Effector CD8-positive, alpha-beta T cell (primary cell): ENCODE measurements around the gene AP1M1.
A peak's percentile ranks its signal among the peaks of the same experiment; 100 is the strongest.
"Not testable (repeated sequence)": the region's sequence is repeated elsewhere in the genome, so short reads cannot be mapped to it uniquely, and the experiment has no call there.

Source experiments
- DNase-seq: peaks from one replicate; lab custom pipeline; 2025; lab: John Stamatoyannopoulos, UW

Gene AP1M1

GRCh38 chr19:16261584-16262368, 64.1 kb downstream of the AP1M1 start:
- DNase-seq, result no peak

- DNase-seq, result no peak
These were observed 64.9 kb downstream of the AP1M1 start for GRCh38 chr19:16262618-16263017.

GRCh38 chr19:16263141-16263761, 65.5 kb downstream of the AP1M1 start:
- no peak for DNase-seq

- no peak for DNase-seq
These were observed 67.5 kb downstream of the AP1M1 start for GRCh38 chr19:16265205-16265604.

GRCh38 chr19:16265890-16266585, 68.3 kb downstream of the AP1M1 start:
- DNase-seq, result no peak

GRCh38 chr19:16266586-16266942, 68.9 kb downstream of the AP1M1 start:
- DNase-seq, result peak; percentile 25

GRCh38 chr19:16268676-16269319, 71.1 kb downstream of the AP1M1 start:
- peak; percentile 29 for DNase-seq

- DNase-seq, result no peak
These were observed 75.2 kb downstream of the AP1M1 start for GRCh38 chr19:16272945-16273344.

GRCh38 chr19:16274447-16274846, 76.7 kb downstream of the AP1M1 start:
- DNase-seq, result no peak

- DNase-seq, result no peak
These were observed 82.6 kb downstream of the AP1M1 start for GRCh38 chr19:16280306-16280705.

- no peak for DNase-seq
These were observed 84.0 kb downstream of the AP1M1 start for GRCh38 chr19:16281743-16282142.

- peak; percentile 30 for DNase-seq
These were observed 85.7 kb downstream of the AP1M1 start for GRCh38 chr19:16283210-16284061.

GRCh38 chr19:16284505-16284904, 86.8 kb downstream of the AP1M1 start:
- DNase-seq, result no peak

GRCh38 chr19:16285079-16285478, 87.4 kb downstream of the AP1M1 start:
- DNase-seq, result not testable (repeated sequence)

- no peak for DNase-seq
These were observed 88.2 kb downstream of the AP1M1 start for GRCh38 chr19:16285769-16286498.

- no peak for DNase-seq
These were observed 90.8 kb downstream of the AP1M1 start for GRCh38 chr19:16288544-16288943.

- DNase-seq, result no peak
These were observed 91.9 kb downstream of the AP1M1 start for GRCh38 chr19:16289594-16289993.

GRCh38 chr19:16290692-16291091, 93.0 kb downstream of the AP1M1 start:
- no peak for DNase-seq

- no peak for DNase-seq
These were observed 95.7 kb downstream of the AP1M1 start for GRCh38 chr19:16293118-16294091.

- DNase-seq, result no peak
These were observed 97.3 kb downstream of the AP1M1 start for GRCh38 chr19:16295057-16295456.
